Fibroblast of upper back skin (primary cell): ENCODE measurements around the gene AMPH.
"Not testable (repeated sequence)": the region's sequence is repeated elsewhere in the genome, so short reads cannot be mapped to it uniquely, and the experiment has no call there.

ENCODE experiments used
- DNase-seq: peaks from one replicate; pipeline ENCODE4 v3.0.0-alpha.2; 2013

AMPH gene

DNA sequence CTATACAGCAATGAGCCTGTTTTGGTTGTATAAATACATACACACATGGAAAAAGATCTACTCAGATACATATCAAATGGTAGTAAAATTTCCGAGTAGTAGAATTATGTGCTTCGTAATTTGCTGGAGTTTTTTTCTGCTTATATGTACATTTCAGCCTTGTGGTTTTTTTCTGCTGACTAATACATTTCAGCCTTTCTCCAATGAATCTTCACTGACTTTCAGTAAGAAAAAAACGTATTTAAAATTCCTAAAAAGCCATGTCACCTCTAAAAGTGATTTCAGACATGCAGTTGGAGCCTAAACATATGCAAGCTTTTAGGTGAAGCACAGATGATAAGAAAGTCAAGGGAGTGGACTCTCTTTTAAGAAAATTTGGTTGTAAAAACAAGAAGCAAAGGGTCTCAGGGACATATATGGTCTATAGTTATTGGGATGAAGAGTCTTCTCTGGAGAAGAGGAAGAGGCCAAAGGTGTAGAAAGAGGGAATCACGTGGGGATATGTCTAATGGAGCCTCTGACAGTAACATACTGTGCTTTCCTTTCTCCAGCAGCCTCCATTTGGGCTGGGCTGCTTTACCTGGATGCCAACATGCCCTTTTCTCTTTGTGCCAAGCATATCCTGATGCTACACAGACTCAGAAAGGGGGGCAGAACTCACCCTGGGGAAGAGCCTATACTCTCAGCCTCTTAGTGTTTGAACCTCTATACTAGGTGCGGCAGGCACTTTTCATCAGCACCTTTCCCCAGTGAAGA is 2.4 kb downstream of the AMPH start:
- DNase-seq, result peak; percentile 92

DNA sequence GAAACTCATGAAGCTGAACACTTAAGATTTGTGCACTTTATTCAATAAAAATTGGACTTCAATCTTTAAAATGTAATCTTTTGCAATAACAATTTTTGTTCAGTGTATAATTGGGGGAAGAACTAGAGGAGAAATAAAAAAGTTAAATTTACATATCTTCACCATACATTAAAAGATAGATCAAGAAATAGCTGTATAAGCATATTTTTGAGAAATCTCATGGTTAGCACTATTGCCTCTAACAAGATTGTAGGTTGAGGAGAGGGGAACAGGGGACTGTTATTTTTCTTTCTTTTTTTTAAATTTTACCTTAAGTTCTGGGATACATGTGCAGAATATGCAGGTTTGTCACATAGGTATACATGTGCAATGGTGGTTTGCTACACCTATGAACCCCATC is 5.3 kb downstream of the AMPH start:
- no peak for DNase-seq

DNA sequence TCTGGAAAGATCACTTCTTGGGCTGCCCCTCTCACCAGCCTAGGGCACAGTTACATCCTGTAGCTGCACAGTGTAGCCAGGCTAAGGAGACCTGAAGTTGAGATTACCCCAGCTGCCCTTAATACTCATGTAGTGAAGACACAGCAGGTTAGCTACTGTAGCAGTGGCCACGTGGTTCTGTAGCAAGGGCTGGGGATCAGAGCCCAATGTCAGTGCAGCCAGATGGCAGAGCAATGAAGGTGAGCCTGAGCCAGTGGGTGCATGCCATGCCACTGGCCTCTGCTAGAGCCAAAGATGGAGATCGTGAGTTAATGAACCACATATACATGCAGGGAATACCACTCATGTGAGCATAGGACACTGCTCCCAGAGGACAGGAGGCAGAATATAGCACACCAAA is 15.5 kb downstream of the AMPH start:
- DNase-seq, result no peak

DNA sequence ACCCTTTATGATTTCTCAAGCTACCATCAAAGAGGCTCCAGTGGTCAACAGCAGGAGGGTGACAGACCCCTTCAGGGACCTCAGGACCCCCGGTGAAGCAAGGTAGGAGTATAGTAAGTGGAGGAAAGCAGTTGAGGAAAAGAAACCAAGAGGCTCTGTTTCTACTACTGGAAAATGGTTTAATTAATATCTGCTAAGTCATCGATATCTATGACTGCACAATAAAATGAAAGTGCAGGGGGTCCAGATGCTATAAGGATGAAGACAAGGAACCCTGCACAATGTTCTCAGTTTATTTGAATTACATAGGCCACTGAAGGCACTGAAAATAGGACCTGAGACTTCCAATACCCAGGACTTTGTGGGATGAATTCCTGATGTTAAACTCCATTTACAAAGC is 23.7 kb downstream of the AMPH start:
- DNase-seq, result no peak

DNA sequence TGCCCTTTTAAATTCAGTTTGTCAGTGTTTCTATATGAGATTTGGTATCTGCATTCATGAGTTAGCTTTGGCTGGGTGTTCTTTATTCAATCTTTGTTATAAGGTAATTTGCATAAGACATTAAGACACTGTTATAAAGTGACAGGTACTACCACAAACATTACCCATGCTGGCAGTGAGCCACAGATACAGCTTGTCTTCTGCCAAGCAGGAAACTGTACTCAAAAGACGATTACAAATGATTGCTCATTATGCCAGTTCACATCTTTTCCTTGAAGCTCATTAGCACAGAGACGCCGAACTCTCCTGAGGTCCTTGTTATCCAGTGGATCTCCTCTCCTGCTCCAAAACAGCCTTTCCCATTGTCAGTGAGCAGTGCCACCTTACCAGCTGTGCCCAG is 30.4 kb downstream of the AMPH start:
- DNase-seq, result no peak

DNA sequence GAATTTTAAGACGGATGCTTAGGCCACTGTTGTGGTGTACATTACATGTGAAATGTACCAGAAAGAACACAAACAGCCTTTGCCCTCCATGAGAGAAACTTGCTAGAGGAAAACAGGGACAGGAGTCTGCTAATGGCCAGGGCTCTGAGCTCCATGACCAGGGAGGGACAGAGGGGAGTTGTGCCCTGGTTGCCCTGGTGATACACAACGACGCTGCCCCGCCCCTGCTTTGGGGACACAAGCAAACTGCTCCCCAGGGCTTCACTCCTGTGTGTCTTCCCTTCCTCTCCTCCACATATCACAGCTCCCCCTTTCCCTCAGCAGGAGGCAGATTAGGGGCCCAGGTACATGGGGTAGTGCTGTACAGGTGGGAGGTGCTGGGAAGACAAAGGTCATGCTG is 36.2 kb downstream of the AMPH start:
- no peak for DNase-seq

DNA sequence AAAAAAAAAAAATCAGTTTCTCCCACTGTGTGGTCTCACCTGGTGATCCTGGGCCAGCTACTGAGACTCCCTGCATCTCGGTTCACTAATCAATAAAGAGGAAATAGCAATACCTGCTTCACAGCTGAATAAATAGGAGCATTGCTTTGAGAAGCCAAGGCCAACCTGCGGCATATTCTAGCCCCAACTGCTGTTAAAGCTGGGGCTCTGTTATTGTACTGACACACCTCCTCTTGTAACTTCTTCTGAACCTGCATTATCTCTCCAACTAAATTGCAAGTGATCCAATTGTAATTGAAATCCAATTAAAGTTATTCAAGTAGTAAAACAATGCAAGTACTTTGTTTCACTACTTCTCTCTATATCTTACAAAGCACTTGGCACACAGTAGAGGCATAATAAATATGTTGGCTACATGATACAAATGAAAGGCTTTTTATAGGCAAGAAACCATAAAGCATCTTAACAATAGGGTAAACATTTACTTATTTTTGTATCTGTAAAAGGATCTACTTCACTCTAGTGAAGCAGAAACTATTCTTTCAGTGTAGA is 38.4 kb downstream of the AMPH start:
- no peak for DNase-seq

DNA sequence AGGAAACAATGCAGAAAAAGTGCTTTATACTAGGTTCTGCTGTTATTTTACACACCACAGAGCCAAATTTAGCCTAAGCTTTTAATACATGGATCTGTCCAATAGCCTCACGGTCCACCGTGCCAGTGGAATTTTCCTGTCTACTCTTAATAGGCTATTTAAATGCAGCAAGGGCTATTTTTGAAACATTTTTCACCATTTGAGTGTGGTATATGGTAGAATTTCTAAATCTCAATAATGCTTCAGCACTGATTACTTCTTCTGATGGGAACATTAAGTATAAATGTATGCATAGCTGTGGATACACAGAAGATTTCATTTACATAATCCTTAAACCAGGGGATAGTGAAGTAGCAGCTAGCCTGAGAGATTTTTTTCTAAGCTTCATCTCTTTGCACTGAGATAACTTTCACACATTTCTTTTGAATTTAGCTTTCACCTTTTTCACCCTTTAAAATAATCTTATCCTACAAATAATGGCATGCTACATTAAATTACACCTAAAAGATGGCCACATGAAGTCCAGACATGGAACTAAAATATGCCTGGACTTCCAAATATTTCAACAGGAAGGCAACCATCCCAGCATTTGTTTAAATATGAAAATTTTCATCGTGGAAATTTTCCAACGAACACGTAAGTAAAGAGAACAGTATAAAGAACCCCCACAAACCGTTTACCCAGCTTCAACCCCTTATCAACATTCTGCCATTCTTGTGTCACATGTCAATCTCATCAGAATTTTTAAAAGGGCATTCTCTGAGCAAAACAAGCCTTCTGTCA is 45.4 kb downstream of the AMPH start:
- DNase-seq, result peak; percentile 58

DNA sequence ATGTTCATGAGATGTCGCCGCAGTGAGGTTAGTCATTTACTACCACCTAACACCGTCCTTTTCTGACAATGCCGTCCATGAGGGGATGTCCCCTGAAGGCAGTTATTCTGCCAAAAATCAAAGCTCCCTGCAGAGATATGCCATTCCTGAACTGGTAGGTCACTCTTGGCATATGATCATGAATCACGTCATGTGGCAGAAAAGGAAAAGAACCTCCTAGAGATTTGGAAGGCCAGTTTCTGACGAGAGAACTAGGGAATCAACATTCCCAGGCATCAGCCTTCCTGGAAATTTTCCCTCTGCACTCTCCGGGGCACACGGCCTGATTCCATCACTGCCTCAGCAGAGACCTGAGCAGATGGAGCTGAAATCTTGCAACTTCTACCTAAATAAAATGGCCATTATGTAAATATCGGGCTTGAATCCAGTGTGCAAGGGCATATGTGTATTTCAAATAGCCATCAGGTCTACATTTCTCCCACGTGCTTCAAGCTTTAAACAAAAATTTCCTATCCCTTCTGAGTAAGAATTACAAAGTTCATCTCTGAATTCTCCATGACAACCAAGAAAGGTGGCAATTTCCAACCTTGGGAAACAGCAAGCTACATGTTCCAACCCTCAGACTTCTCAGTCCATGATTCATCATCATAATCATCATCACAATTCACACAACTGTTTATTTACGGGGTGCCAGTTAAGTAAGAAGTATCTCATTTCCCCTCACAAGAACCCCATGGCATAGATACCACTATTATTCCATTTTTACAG is 46.5 kb downstream of the AMPH start:
- peak; percentile 83 for DNase-seq

DNA sequence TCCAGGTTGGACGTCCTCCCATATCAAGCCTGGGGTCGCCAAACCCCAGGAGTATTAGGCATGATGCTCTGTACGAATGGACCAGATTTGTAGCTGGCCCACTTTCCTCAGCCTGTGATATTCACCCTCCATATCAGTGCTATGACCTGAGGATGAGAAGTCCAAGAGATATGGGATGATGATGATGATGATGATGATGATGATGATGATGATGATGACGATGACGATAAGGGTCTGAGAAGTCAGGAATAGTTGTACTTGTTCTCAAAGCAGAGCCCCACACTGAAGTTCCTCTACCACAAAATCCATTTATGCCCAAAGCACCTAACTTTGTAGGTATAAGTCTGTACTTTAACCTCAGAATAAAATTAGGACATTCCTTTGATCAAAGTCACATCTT is 50.7 kb downstream of the AMPH start:
- no peak for DNase-seq

DNA sequence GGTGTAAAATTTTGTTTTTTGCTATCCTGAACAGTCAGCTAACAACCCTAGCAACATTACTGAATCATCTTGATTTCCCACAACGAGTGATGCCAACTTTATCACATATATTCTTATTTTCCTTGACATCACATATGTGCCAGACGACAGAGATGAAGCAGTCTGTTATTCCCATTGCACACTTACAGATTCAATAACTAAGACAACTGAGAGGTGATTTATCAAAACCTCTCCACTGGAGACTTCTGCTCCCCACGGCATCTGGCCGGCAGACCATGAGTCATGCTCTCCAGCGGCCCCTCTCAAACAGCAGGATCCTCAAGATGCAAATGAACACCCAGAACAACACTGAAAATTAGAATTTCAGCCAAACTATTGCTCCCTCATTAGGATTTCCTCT is 57.1 kb downstream of the AMPH start:
- DNase-seq, result peak; percentile 83

DNA sequence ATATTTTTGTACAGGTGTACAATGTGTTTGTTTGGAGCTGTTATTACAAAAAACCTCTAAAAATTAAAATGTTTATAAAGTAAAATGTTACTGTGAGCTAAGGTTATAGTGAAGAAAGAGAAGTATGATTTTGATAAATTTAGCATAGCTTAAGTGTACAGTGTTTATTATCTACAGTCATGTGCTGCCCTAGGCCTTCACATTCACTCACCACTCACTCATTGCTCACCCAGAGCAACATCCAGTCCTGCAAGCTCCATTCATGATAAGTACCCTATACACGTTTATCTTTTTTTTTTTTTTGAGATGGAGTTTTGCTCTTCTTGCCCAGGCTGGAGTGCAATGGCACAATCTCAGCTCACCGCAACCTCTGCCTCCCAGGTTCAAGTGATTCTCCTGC is 59.6 kb downstream of the AMPH start:
- DNase-seq, result not testable (repeated sequence)

DNA sequence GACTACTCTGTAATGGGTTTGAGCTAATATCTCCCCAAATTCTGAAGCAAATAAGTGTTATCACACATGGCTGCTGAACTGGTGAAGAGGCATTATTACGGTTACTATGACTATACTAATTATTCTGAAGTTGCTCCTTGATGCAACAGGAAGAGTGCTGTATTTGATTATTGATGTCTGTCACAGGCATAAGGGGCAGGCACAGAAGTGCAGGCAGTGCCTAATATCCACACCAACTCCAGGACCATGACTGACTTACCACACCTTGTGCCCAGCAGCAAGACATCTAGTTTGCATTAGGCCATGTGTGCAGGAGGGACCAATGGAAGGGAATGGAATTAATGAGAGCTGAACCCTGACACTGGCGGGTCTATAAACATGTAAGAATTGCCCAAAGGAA is 62.7 kb downstream of the AMPH start:
- no peak for DNase-seq

DNA sequence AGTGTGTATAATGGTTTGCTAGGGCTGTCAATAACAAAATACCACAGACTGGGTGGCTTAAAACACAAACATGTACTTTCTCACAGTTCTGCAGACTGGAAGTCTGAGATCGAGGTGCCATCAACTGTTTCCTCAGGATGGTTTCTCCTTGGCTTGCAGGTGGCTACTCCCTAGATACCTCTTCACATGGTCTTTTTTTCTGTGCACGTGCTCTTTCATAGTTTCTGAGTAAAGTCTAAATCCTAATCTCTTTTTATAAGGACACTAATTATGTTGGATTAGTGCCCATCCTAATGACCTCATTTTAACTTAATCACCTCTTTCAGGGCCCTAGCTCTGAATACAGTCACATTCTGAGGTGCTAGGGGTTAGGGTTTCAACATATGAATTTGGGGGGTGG is 65.9 kb downstream of the AMPH start:
- DNase-seq, result no peak

DNA sequence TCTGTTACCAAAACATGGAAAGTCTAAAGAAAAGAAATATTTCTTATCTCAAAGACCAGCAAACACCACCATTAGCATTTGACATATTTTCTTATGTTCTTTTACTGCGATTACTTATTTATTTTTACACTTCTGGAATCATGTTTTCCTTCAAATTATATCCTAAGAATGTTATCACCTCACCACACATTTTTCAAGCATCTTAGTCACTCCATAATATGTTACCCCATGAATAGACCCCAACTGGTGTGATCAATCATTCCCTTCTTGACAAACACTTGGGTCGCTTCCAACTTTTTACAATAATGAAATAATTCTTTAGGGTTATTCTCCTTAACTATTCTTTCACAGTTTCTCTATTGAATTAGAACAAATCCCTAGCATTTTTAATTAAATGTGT is 67.4 kb downstream of the AMPH start:
- DNase-seq, result peak; percentile 60

DNA sequence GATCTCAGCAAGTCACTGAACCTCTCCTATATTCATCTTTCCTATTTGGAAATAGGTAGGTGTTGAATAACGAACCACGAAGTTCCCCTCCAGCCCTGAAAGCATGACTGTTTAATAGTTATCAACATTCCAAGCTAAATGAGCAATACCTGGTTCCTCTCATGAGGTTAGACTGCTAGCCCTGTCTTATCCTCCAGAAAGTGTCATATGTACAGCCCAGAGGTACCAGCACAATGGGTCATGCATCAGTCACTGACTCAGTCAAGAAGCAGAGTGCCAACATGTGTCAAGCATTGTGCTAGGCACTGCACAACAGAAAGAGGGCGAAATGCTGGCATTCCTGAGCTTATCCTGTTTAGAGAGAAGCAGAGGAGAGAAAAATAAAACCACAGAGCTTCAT is 70.0 kb downstream of the AMPH start:
- DNase-seq, result peak; percentile 57

DNA sequence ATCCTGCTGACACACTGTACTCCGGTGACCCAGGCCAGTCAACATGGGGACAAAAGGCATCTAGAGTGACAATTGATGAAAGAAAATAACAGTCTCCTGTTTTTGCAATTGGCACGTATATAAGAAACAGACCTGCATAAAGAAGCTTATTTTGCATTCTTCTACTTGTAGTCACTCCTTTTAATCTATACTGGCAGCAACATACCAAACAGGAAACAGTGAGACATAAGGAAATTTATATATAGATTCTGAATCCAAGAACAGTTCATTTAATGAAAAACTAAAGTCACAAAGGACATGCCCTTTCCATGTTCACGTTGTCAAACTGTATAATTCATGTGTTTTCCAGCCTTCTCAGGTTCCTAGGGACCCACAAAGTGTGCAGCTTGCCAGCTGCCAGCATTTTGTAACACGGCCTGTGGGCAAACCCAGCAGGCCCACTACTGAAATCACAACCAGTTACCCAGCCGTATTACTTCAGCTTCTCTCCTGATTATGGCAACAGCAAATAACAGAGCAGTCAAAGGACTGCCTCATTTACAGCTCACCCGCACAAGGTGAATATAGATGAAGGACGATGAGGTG is 72.3 kb downstream of the AMPH start:
- peak; percentile 47 for DNase-seq

DNA sequence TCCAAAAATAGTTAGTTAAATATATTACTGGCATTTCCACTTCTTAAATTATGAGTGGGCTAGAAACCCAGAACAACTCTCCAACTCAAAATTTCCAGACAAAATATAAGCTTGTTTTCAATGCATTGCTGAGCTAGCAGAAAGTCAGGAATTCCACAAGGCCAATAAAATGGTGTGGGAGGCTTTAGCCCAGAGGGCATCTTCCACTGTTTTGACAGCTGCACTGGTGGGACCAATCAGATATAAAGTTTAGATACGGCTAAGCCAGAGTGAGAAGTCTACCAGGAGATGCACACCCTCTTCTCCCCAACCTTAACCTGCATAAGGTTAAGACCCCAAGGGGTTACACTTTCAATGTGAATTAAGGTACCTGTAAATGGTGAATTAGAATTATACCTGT is 76.6 kb downstream of the AMPH start:
- no peak for DNase-seq

DNA sequence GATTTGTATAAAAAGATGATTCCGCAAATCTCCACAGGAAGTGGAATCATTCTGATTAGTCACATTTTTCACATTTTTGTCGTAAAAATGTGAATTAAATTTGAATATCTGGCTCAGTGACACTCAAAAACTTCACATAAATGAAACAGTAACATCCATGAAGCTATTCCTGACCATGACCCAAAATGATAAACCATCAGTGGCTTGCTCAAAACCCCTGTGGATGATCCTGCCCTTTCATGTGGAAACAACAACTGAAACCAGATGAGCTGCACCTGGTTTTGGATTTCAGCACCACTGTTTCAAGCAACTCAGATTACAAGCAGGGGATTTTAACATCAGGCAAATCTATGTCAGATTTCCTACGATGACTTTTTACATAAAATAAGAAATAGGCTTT is 80.3 kb downstream of the AMPH start:
- DNase-seq, result no peak

DNA sequence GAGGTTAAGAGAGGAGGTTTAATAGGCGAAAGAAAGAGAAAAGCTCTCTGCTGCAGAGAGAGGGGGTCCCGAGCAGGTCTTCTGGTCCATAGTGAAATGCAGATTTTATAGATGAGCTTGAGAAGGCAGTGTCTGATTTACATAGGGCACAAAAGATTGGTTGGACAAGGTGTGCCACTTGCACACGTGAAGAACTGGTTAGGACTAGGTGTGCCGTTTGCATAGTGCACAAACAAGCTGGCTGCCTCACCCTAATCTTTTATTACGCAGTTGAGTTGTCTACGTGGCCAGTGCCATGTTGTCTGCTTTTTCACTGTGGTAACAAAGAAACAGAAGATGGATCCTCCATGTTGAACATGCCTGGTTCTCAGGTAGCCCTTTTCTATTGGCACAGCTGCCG is 82.6 kb downstream of the AMPH start:
- DNase-seq, result no peak

DNA sequence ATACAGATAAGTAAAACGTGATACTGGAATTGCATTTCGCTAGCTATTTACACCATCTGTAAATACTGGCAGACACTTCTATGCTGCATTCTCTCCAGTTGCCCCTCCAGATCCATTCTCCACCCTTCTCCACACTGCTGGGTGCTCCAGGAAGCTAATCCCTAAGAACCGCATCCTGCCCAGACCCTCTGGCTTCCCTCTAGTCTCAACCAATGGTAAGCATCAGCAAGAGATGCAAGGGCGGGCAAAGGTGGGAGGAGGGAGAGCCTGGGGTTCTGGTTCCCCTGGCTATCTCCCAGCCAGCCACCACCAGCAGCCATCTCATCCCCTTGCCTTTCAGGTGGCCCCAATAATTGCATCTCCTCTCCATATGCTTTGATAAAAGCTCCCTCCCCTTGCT is 84.4 kb downstream of the AMPH start:
- no peak for DNase-seq

DNA sequence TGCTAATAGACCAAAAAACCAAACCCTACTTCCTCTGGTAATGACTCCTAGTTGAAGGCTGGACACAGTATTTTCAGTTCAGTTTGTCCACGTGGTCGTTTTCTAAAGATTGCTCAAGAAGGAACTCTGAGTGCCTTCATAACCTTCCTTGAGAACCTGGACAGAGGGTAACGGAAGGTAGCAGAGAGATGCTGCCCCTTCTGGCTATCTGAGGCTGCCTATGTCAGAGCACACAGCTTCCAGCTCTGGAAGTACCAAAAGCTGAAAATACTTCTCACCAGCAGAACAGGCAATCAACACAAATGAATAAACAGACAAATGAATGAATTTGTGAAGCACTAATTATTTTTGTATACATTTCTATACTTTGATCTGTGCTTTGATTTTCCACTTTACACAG is 85.2 kb downstream of the AMPH start:
- no peak for DNase-seq

DNA sequence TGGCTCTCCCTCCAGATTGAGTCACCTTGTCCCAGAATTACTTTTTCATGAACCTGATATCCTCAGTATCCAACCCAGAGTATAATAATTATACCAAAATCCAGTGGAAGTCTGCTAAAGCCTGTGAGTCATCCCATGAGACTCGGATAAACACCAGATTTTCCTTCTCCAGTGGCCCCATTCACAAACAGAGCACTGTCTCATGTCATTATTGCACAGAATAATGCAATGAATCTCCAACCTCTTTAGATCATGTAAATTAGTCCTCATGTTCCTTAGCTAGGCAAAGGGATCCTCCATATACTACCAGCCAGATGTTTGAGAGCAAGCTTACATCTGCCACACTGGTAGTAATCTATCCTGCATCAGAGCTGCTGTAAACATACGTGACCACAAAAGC is 89.0 kb downstream of the AMPH start:
- DNase-seq, result peak; percentile 75
